ENCODE measurements around the gene RALGAPA2.

- no peak for TF ChIP-seq CTCF (IDR thresholded peaks at IDR 0.05; ENCODE audit: insufficient read depth, low read length, poor library complexity, severe bottlenecking)
- TF ChIP-seq EZH2phosphoT487 (conservative IDR thresholded peaks at IDR 0.05; ENCODE audit: low read length) = no peak
These were observed 56.6 kb downstream of the RALGAPA2 start for GRCh38 chr20:20655883-20656282.
